HG03342 (cell line): ENCODE results near the gene RNASE12.

Experiments used
- ATAC-seq: cut with Tn5 transposase; IDR thresholded peaks from one replicate; pipeline ENCODE4 v1.9.1; 2021; ENCODE audit warnings: mild to moderate bottlenecking, moderate library complexity; ENCODE audit not compliant: unreplicated experiment

Gene RNASE12

GRCh38 chr14:20546877-20547276 lies 44.3 kb downstream of the RNASE12 start:
- no peak for ATAC-seq
